ENCODE results near the gene TLE4. TPM values are rescaled to one million over a fixed set of nuclear protein-coding genes. Genes with fewer than 3 reads are reported as not detected.
"Not testable (repeated sequence)": the region's sequence is repeated elsewhere in the genome, so short reads cannot be mapped to it uniquely, and the experiment has no call there.

The TLE4 gene
- total and polyA plus RNA-seq, 2 donors (not counting 1 experiment from before 2014, with no cell fraction given), result 13.5 to 35.0 TPM

DNA sequence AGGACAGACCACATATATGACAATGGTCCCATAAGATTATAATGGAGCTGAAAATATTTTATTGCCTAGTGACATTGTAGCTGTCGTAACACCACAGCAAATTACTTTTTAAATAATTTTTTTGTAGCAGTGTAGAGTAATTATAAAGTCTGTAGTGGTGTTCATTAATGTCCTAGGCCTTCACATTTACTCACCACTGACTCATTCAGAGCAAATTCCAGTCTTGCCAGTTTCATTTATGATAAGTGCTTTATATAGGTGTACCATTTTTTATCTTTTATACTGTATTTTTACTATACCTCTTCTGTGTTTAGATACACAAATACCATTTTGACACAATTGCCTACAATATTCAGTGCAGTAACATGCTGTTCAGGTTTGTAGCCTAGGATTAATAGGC, 67.6 kb downstream of the TLE4 start:
- no peaks in the 10 kb centered on the region for H3K27me3 ChIP-seq (ENCODE audit: control insufficient read depth, insufficient read depth, low read length)
- no peak overlapping the region for H2AFZ ChIP-seq (ENCODE audit: low read length)
- H3K36me3 ChIP-seq (ENCODE audit: control insufficient read depth, insufficient read depth, low read length), result no peaks in the 10 kb centered on the region
- no peak overlapping the region for H3K4me3 ChIP-seq (replicated peaks in 1 of 4; ENCODE audit: control extremely low read depth in 1 of 4, insufficient read depth in 1 of 4, low read depth in 3 of 4, low read length in 4 of 4)
- no peak overlapping the region for H3K9ac ChIP-seq (ENCODE audit: insufficient read depth, low read length)
- DNase-seq (ENCODE audit: low read depth in 2 of 2), result peak in 1 of 2 donors; percentile 53
- H4K20me1 ChIP-seq (ENCODE audit: control insufficient read depth, extremely low read depth, insufficient read depth, low read length), result no peaks in the 10 kb centered on the region
- H3K27ac ChIP-seq (ENCODE audit: insufficient read depth, low read length), result no peak overlapping the region
- no peaks in the 10 kb centered on the region for H3K9me3 ChIP-seq (ENCODE audit: control insufficient read depth, insufficient read depth, low read depth, low read length)
- no peaks in the 10 kb centered on the region for H3K79me2 ChIP-seq (ENCODE audit: control insufficient read depth, insufficient read depth, low read length)
- H3K4me2 ChIP-seq (ENCODE audit: extremely low read depth, insufficient read depth, low read length), result no peak overlapping the region
- TF ChIP-seq EZH2 (IDR thresholded peaks at IDR 0.05; ENCODE audit: low read length, missing control alignments), result no peak
- TF ChIP-seq, protein P1, sequence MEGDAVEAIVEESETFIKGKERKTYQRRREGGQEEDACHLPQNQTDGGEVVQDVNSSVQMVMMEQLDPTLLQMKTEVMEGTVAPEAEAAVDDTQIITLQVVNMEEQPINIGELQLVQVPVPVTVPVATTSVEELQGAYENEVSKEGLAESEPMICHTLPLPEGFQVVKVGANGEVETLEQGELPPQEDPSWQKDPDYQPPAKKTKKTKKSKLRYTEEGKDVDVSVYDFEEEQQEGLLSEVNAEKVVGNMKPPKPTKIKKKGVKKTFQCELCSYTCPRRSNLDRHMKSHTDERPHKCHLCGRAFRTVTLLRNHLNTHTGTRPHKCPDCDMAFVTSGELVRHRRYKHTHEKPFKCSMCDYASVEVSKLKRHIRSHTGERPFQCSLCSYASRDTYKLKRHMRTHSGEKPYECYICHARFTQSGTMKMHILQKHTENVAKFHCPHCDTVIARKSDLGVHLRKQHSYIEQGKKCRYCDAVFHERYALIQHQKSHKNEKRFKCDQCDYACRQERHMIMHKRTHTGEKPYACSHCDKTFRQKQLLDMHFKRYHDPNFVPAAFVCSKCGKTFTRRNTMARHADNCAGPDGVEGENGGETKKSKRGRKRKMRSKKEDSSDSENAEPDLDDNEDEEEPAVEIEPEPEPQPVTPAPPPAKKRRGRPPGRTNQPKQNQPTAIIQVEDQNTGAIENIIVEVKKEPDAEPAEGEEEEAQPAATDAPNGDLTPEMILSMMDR (conservative IDR thresholded peaks at IDR 0.05 in 1 of 2, IDR thresholded peaks at IDR 0.05 in 1 of 2; ENCODE audit: low read depth in 1 of 2, low read length in 2 of 2), result no peak
- H3K4me1 ChIP-seq (ENCODE audit: control insufficient read depth, extremely low read depth, insufficient read depth, low read length), result no peaks in the 10 kb centered on the region

DNA sequence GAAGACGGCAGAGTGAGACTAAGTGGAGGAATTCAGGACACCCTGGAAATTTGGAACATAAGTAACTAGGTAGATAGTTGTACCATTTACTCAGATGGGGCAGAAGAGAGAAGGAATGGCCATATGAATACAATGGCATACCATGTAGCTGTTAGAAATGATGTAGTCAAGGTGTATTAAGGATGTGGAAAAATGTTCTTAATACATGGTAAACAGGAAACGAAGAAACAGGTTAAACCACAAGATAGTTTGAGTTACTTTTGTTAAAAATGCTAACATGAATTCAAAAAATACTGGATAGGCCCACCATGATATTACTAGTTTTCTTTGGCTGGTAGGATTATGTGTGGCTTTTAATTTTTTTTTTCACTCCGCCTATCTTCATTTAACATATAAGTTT, 68.3 kb downstream of the TLE4 start:
- not testable (repeated sequence) for H2AFZ ChIP-seq (ENCODE audit: low read length); H4K20me1 ChIP-seq (ENCODE audit: control insufficient read depth, extremely low read depth, insufficient read depth, low read length); H3K9ac ChIP-seq (ENCODE audit: insufficient read depth, low read length); H3K4me3 ChIP-seq (replicated peaks in 1 of 4; ENCODE audit: control extremely low read depth in 1 of 4, insufficient read depth in 1 of 4, low read depth in 3 of 4, low read length in 4 of 4); H3K9me3 ChIP-seq (ENCODE audit: control insufficient read depth, insufficient read depth, low read depth, low read length); H3K36me3 ChIP-seq (ENCODE audit: control insufficient read depth, insufficient read depth, low read length); H3K4me2 ChIP-seq (ENCODE audit: extremely low read depth, insufficient read depth, low read length); DNase-seq (ENCODE audit: low read depth in 2 of 2); H3K27me3 ChIP-seq (ENCODE audit: control insufficient read depth, insufficient read depth, low read length); H3K27ac ChIP-seq (ENCODE audit: insufficient read depth, low read length); H3K4me1 ChIP-seq (ENCODE audit: control insufficient read depth, extremely low read depth, insufficient read depth, low read length); H3K79me2 ChIP-seq (ENCODE audit: control insufficient read depth, insufficient read depth, low read length)

DNA sequence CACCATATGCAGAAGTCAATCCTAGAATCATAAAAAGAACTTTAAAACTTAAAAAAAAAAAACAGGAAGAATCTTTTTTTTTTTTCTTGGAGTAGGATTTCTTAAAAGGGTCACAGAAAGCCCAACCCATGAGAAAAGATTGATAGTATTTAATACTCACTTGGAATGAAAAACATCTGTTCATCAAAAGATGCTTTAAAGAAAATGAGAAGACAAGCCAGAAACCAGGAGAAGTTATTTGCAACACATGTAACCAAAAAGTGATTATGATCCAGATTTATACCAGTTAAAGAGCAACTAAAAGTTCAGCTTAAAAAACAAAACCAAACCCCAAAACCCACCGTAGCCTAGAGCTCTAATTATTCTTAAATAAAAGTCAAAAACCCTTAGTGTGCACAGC, 69.3 kb downstream of the TLE4 start:
- Histone ChIP-seq H3K27me3 (ENCODE audit: control insufficient read depth, insufficient read depth, low read length) (no peaks in the 10 kb centered on the region), H3K4me2 (ENCODE audit: extremely low read depth, insufficient read depth, low read length) (no peak overlapping the region), H2AFZ (ENCODE audit: low read length) (no peak overlapping the region), H3K4me1 (ENCODE audit: control insufficient read depth, extremely low read depth, insufficient read depth, low read length) (no peaks in the 10 kb centered on the region), H4K20me1 (ENCODE audit: control insufficient read depth, extremely low read depth, insufficient read depth, low read length) (no peaks in the 10 kb centered on the region), H3K9me3 (ENCODE audit: control insufficient read depth, insufficient read depth, low read depth, low read length) (no peaks in the 10 kb centered on the region), H3K4me3 (replicated peaks in 1 of 4; ENCODE audit: control extremely low read depth in 1 of 4, insufficient read depth in 1 of 4, low read depth in 3 of 4, low read length in 4 of 4) (no peak overlapping the region), H3K36me3 (ENCODE audit: control insufficient read depth, insufficient read depth, low read length) (no peaks in the 10 kb centered on the region), H3K9ac (ENCODE audit: insufficient read depth, low read length) (no peak overlapping the region), H3K27ac (ENCODE audit: insufficient read depth, low read length) (no peak overlapping the region), H3K79me2 (ENCODE audit: control insufficient read depth, insufficient read depth, low read length) (no peaks in the 10 kb centered on the region)
- no peak for DNase-seq (ENCODE audit: low read depth in 2 of 2)
- no peak for TF ChIP-seq EZH2 (IDR thresholded peaks at IDR 0.05; ENCODE audit: low read length, missing control alignments)
- TF ChIP-seq, protein P1 (conservative IDR thresholded peaks at IDR 0.05 in 1 of 2, IDR thresholded peaks at IDR 0.05 in 1 of 2; ENCODE audit: low read depth in 1 of 2, low read length in 2 of 2), result no peak
